Measurements from ENCODE around the gene ATAD3B.
"Not testable (repeated sequence)": the region's sequence is repeated elsewhere in the genome, so short reads cannot be mapped to it uniquely, and the experiment has no call there.

ATAD3B gene

DNA sequence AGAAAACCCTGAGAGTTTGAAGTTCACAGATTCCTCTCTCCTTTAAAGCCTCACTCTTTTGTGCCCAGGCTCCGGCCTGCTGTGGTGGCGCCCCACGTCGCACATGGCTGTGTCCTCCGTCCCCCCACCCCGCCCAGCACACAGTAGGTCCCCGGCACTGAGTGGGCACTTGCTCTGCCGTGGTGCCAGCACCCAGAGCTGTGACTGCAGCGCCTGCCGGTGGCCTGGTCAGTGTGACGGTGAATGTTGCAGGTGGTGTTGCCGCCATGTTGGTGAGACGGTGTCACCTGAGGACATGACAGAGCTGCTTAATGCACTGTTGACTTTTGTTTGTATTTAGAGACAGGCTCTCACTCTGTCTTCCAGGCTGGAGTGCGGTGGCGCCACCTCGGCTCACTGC lies 18.7 kb upstream of the ATAD3B start:
- no peak for DNase-seq

DNA sequence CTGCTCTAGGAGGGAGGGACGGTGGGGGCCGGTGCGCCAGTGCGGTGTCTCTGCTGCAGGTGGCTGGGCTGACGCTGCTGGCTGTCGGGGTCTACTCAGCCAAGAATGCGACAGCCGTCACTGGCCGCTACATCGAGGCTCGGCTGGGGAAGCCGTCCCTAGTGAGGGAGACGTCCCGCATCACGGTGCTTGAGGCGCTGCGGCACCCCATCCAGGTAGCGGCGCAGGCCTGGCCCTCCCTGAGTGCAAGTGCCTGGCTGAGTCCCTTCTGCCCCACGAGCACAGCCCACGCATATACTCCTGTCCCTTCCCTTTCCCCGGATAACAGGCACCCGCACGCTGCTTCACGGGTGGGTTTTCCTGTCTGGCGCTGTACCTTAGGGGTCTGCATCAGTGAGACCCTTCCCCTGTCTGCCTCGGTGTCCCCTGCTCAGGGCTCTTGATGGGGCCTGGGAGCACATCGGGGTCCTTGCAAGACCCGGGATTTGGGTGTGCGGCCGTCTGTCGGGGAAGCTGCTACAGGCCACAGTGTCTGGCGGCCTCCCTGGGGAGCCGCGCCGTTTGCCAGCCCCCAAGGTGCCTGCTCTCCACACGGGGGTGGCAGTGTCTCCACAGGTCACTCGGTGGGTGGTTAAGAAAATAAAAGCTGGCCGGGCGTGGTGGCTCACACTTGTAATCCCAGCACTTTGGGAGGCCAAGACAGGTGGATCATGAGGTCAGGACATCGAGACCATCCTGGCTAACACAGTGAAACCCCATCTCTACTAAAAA lies 17.1 kb upstream of the ATAD3B start:
- not testable (repeated sequence) for DNase-seq

DNA sequence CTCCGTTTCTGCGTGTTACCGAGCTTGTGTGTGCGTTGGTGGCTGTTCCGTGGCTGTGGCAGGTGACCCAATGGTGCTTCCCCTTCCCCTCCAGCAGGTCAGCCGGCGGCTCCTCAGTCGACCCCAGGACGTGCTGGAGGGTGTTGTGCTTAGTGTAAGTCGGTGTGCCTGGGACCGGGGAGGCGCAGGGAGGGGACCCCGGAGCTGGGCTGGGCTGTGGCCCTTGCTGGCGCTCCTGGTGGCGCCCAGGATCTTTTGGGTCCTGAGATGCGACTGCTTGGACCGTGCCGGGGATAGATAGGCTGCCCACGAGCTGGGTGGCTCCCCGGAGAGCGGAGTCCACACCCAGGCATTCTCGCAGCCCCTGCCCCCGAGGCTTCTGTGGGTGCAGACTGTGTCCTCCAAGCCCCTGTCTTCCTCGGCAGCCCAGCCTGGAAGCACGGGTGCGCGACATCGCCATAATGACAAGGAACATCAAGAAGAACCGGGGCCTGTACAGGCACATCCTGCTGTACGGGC lies 16.1 kb upstream of the ATAD3B start:
- DNase-seq: peak; percentile 46

DNA sequence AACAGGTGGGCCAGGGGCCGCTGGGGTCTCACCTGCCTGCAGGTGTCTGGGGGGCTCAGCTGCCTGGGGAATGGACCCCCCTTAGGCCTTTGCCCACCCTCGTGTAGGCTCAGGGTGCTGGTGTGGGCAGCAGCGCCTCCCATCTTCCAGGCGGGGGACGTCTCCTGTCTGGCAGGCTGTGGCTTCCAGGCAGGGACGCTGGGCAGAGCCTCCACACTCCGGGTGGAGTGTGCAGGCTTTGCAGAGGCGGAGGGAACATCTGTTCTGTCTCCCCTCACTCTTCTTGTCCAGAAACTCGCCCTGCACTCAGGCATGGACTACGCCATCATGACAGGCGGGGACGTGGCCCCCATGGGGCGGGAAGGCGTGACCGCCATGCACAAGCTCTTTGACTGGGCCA lies 15.6 kb upstream of the ATAD3B start:
- DNase-seq: not testable (repeated sequence)

DNA sequence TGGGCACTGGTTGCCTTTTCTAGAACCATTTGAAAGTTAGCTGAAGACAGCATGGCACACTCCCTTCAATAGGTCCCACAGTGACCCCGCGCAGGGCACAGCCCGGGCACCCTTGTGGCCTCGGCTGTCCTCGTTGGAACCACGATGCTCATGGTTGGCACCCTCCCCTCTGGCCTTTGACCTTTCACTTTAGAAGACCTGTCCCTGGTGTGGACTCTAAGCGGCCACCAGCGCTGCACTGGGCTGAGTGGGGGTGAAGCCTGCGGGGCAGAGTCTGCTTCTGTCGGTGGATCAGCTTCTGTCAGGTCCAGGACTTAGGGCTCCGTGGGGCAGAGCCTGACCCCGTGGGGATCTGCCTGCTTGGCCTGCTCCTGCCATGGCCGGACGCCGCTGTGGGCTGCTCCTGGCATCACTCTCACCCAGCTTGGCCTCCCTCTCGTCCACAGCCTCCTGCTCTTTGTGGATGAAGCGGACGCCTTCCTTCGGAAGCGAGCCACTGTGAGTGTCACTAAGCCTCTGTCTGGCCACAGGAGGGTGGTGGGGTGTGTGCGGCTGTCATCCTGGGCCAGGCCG lies 14.8 kb upstream of the ATAD3B start:
- DNase-seq: not testable (repeated sequence)

DNA sequence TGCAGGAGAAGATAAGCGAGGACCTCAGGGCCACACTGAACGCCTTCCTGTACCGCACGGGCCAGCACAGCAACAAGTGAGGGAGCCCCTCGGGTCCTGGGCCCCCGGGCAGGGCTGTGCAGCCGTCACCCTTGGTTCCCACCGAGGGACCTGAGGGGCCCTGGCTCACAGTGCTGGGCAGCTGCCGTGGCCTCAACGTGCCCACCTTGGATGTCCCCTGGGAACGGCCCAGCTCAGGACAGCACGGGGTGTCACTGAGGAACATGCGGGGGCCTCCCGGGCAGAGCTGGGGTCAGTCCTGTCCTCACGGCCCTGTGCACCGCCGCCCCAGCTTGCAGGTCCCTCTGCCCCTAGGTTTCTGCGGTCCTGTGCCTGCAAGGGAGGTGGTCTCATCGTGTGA lies 12.4 kb upstream of the ATAD3B start:
- DNase-seq: not testable (repeated sequence)

DNA sequence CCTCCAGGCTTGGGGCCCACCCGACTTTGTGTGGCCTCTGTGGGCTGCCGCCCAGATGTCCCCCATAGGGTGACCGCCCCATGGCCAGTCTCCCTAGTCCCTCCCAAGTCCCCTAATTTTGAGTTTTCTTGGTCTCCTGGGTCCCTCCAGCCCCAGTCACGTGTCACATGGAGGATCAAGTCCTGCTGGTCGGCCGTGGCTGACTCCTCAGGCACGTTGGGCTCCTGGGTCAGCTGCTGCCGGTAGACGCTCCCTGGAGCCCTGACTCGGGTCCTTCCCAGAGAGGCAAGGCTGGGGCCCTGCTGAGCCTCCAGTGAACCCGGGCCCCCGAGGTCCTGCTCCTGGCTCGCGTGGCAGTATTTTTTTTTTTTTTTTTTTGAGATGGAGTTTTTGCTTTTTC lies 11.9 kb upstream of the ATAD3B start:
- DNase-seq: not testable (repeated sequence)

DNA sequence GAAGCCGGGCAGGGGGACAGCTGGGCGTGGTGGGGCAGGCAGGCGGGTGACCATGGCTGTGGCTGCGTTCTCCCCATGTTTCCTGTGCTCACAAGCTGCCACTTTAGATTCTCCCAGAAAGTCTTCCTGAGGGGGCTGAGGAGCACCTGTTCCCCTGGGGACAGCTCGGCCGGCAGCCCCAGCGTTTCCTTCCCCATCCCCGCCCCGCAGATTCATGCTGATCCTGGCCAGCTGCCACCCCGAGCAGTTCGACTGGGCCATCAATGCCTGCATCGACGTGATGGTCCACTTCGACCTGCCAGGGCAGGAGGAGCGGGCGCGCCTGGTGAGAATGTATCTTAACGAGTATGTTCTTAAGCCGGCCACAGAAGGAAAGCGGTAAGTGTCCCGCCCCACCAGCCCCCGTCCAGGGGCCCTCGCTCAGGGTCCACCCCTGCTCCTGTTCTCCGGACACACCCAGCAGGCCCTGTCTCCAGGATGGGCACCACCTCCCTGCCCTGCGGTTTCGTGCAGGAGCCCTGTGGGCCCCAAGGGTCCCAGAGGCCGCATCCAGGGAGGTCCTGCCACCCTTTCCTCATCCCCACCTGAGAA lies 10.9 kb upstream of the ATAD3B start:
- no peak for DNase-seq

DNA sequence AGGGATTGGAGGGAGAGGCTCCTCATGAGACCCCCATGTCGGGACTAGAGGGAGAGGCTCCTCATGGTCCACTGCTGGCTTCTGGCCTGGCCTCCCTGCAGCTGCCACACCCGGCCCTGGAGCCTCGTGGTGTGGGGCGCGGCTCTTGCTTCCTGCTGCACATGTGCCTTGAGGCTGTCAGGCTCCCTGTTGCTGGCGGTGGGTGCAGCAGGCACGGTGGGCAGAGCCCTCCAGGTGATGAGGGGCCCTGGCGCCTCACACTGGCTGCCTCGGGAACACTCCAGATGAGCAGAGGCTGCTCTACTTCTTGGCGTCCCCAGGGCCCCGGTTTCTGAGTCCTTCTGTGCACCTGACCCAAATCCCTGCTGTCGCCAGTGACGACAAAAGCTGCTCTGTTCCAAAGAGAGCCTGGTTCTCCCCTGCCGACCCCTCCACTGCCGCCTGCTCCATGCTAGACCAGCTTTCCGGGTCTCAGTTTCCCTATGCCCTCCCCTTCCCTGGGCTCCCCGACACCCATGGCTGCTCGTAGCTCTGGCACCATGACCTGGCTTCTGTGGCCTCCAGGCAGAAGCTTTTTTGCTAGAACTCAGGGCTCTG lies 9.7 kb upstream of the ATAD3B start:
- peak; percentile 49 for DNase-seq

DNA sequence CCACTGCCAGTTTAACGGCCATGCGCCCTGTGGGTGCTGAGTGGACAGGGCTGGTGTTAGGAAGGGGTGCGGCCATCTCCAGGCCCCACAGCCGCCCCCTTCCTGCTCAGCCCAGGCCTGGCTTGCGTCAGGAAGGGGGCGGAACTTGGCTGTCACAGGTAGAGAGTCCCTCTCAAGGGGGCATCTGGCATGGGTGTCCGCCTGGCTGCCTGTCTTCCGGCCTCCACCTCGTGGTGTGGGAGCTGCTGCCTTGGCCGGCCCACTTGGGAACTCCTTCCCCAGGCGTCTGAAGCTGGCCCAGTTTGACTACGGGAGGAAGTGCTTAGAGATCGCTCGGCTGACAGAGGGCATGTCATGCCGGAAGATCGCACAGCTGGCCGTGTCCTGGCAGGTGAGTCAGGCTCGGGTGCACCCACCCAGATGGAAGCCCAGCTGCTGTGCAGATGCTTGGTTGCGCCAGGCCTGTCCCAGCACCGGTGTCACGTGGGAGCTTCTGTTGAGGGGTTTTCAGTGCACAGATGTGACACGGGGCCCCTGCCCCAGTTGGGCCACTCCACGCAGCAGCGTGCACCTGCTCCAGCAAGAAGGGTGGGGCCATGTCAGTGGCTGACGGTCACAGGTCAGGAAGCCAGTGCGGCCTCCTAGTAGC lies 9.1 kb upstream of the ATAD3B start:
- DNase-seq: peak; percentile 98

DNA sequence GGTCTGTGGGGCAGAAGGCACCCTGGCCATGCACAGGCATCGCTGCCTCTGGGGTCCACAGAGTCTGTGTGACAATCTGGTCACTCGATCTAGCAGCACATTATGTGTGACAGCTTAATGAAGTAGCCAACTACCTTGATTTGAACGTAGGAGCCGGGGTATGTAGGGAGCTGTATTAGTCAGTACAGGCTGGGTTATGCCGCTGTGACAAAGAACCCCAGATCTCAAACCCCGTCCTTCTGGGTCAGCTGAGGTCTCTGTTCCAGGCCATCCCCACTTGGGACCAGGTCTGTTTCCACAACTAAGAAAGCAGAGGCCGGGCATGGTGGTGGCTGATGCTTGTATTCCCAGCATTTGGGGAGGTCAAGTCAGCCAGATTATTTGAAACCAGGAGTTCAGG lies 8.3 kb upstream of the ATAD3B start:
- DNase-seq: no peak

DNA sequence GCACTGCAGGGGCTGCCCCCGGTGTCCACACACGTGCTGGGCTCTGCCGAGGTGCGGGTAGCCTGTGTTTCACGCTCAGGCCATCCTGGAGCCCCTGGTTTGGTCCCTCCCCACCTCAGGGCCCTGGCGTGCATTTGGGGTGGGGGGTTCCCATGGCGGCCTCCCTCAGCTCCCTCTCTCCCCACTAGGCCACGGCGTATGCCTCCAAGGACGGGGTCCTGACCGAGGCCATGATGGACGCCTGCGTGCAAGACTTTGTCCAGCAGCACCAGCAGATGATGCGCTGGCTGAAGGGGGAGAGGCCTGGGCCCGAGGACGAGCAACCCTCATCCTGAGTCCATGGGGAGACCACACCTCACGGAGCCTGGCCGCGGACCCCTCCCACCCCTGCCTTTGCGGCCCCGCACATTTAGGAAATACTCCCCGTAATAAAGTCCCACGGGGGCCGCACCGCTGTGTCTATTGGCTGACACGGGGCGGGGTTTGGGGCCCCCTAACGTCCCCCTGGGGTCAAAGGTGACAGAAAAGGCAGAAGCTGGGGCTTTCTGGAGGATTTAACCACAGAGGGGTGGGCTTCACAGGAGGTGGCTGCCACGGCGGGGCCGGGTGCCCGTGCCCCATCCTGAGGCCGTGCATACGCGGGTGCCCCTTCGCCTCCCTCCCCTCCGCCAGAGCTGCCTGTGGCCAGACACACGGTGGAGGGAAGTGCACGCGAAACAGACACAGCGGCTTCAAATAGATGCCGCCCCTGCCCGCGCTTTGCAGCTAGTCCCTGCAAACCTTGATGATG lies 3.2 kb upstream of the ATAD3B start:
- DNase-seq: not testable (repeated sequence)

DNA sequence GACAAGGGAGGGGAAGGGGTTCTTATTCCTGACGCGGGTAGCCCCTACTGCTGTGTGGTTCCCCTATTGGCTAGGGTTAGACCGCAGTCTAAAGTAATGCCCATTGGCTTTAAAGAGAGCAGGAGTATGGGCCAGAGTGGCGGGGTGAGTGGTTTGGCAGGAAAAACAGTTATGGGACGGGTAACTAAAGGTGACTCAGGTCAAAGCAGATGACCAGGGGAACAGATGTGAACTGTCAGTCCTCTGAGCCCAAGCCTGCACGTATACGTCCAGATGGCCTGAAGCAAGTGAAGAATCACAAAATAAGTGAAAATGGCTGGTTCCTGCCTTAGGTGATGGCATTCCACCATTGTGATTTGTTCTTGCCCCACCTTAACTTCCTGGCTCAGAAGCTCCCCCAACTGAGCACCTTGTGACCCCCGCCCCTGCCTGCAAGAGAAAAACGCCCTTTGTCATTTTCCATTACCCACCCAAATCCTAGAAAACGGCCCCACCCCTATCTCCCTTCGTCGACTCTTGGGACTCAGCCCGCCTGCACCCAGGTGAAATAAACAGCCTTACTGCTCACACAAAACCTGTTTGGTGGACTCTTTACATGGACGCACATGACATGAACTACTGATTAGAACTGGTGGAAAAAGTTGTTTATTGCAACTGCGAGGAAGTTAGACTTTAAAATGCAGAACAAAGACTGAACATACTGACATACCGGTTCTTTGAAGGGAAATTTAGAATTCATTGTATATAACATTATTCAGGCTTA lies 758 bp upstream of the ATAD3B start:
- peak; percentile 69 for DNase-seq

DNA sequence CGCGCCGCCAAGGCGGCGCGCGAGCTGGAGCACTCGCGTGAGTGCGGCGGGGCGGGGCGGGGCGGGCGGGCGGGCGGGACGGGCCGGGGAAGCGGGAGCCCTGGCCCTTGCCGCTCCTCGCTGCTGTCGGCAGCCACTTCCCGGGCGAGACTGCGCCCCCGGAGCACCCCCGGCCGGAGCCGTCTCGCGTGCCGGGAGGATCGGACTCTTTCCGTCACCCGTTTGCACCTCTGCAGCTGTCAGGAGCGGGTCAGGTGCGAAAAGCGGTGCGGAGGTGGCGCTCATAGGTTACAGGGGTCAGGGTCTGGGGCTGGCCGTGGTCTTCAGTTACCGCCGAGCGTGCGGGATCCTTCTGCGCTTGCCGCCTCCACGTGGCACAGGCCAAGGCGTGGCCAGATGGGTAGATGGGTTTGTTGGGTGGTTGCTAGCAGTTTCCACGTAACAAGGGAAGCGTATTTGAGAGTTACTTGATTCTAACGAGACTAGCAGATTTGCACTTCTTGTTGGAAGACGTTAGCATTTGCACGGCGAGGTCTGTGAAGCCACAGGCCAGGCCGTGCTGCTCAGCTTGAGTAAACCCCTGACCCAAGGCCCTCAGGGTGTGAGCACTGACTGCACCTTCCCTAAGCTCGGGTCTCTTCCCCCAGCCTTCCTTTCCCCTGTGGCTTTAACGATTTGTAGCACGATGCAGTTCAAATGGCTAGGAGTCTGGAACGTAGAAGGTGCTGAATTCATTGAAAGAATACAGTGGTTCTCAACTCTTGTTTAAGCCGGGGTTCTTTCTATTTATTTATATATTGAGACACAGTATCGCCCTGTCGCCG lies 700 bp downstream of the ATAD3B start:
- not testable (repeated sequence) for DNase-seq

DNA sequence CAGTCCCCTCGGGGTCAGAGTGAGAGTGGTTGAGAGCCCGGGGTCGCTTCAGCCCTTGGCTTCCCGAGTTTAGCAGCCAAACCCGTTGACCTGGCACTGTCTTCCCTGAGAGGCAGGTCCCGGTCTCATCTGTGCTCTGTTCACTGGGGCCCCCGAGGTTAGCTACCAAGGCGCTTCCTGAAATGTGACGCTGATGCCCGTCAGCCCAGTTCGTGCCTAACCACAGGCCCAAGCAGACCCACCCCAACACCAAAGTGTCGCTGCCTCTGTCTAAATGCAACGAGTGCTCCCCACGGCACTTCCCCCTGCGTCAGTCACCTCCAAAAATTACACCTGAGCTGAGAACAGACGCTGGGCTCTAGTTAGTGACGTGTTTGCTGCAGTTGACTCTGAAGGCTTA lies 4.4 kb downstream of the ATAD3B start:
- not testable (repeated sequence) for DNase-seq

DNA sequence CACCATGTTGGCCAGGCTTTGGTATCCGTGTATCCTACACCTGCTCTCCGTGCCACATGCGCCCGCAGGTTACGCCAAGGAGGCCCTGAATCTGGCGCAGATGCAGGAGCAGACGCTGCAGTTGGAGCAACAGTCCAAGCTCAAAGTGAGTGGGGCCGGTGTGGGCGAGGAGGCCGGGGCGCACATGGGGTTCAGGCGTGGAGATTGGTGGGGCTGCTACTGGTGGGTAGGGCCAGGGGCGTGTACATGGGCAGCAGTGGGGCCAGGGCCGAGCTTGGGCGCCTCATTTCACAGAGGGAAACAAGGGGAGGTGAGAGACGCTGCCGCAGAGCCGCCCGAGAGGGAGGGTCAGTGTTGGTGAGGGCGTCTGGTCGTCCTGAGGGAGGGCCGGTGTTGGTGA lies 5.6 kb downstream of the ATAD3B start:
- no peak for DNase-seq

DNA sequence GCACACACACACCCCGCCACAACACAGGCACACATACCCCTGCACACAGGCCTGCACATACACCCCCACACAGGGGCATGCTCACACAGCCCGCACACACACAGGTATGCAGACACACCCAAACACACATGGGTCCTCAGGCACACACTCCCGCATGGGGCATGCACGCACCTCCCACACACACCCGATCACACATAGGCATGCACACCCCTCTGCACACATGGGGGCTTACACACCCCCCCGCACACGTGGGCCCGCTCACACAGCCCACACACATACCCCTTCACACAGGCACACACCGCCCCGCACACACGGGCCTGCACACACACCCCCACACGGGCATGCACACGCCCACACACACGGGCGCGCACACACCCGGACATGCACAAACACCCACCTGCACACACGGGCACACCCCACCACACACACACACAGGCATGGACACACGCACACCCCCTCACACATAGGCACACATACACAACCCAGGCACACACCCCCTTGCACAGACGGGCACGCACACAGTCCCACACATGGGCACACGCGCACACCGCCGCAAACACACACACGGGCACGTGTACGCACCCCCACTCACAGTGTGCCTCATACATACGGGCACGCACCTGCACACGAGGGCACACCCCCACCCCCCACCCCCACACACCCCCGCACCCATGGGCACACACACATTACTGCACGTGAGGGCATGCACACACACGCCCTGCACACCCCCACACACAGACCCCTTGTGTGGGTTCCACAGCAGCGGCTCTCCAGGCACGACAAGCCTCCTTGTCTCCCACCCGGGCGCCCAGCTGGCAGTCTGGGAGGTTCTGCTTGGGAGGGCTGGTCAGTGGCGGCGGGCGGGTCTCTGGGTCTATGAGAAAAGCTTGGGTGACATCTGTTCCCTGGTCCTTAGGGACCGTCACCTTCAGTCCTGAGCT lies 8.3 kb downstream of the ATAD3B start:
- no peak for DNase-seq

DNA sequence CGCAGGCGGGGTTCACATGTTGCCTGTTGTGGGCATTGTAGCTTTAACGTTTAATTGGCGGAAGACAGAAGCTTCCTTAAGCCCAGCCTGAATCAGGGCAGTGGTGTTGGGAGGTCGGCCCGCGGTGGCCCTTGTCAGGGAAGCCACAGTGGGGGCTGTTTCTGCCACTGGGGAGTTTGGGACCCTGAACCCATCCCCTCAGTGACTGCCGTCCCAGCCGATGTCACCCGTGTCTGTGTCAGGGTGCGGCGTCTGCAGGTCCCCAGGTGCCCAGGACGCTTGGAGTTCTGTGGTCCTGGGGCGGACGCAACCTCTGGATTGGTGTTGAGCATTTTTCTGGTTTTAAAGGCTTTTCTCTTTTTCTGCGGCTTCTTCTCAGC lies 8.9 kb downstream of the ATAD3B start:
- not testable (repeated sequence) for DNase-seq

DNA sequence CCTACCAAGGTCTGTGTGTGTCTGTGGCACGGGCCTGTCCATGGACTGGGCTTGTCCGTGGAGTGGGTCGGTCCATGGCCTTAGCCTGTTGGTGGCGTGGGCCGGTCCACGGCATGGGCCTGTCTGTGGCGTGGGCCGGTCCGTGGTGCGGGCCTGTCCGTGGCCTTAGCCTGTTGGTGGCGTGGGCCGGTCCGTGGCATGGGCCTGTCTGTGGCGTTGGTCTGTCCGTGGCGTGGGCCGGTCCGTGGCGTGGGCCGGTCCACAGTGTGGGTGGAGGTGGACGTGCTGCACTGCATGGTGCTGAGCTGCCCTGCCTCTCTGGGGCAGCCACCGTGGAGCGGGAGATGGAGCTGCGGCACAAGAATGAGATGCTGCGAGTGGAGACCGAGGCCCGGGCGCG lies 10.2 kb downstream of the ATAD3B start:
- DNase-seq: not testable (repeated sequence)
